Panc1 (cell line): Measurements from ENCODE around the gene PTPRO.

ENCODE experiments used
- POLR2AphosphoS5 ChIP-seq: IDR thresholded peaks from 2 replicates; pipeline ENCODE4 v1.6.1; 2012; ENCODE audit warnings: mild to moderate bottlenecking, low read depth, low read length, moderate library complexity
- TCF7L2 ChIP-seq: IDR thresholded peaks from 2 replicates; pipeline ENCODE4 v1.6.1; 2011; ENCODE audit warnings: mild to moderate bottlenecking, low read depth, low read length, inconsistent platforms
- TF ChIP-seq, protein P1 (sequence below): fragments of 450-650 bp; IDR thresholded peaks from 2 replicates; pipeline ENCODE4 v1.5.1; 2017; ENCODE audit warnings: mild to moderate bottlenecking

DNA sequence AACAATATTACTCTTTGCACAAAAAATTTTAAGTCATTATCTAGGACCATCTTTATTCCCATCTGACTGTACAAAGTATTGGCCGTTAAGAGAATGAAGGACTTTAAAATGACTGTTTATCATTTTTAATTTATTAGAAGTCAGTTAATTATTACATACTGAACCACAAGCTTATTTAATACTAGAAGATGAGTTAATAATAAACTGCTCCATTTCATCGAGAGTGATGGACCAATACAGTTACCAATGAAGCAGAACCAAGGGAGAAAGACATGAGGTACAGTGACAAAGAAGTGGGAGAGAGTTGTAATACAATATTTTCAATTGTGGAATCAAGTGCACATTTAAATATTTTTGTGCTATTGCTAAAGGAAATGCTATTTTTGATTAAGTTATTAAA is 83.3 kb downstream of the PTPRO start:
- TF ChIP-seq POLR2AphosphoS5, result no peak
- TF ChIP-seq, protein P1, sequence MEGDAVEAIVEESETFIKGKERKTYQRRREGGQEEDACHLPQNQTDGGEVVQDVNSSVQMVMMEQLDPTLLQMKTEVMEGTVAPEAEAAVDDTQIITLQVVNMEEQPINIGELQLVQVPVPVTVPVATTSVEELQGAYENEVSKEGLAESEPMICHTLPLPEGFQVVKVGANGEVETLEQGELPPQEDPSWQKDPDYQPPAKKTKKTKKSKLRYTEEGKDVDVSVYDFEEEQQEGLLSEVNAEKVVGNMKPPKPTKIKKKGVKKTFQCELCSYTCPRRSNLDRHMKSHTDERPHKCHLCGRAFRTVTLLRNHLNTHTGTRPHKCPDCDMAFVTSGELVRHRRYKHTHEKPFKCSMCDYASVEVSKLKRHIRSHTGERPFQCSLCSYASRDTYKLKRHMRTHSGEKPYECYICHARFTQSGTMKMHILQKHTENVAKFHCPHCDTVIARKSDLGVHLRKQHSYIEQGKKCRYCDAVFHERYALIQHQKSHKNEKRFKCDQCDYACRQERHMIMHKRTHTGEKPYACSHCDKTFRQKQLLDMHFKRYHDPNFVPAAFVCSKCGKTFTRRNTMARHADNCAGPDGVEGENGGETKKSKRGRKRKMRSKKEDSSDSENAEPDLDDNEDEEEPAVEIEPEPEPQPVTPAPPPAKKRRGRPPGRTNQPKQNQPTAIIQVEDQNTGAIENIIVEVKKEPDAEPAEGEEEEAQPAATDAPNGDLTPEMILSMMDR, result no peak
- TF ChIP-seq TCF7L2, result no peak
